A549 (cell line): ENCODE results near the gene SORCS3.

Source experiments
- EP300 ChIP-seq, 2 experiments: fragments of >200 bp; sonication (Bioruptor Twin); formaldehyde crosslinking; IDR thresholded peaks; 2 replicates in 1 of 2; 3 replicates in 1 of 2; pipeline ENCODE4 v1.6.1; 2016 to 2017
- KDM1A ChIP-seq: fragments of 200-600 bp; sonication (generic); IDR thresholded peaks from 2 replicates; pipeline ENCODE4 v1.6.1; 2016; ENCODE audit warnings: low read depth, mild to moderate bottlenecking
- KDM5A ChIP-seq: fragments of 200-600 bp; sonication (generic); IDR thresholded peaks from 2 replicates; pipeline ENCODE4 v1.6.1; 2016; ENCODE audit warnings: antibody characterized with exemption, mild to moderate bottlenecking
- MYC ChIP-seq: IDR thresholded peaks from 2 replicates; pipeline ENCODE4 v1.6.1; 2012; ENCODE audit warnings: mild to moderate bottlenecking, inconsistent platforms, low read length, improper control_type of control experiment, borderline replicate concordance
- POLR2A ChIP-seq: IDR thresholded peaks from 2 replicates; pipeline ENCODE4 v1.6.1; 2012; ENCODE audit warnings: mild to moderate bottlenecking, low read length
- RARB ChIP-seq: fragments of 250-450 bp; sonication (Bioruptor Pico); IDR thresholded peaks from 2 replicates; pipeline ENCODE4 v1.8.0; 2021; ENCODE audit warnings: mild to moderate bottlenecking, moderate library complexity
- RCOR1 ChIP-seq: fragments of 150-350 bp; IDR thresholded peaks from 2 replicates; pipeline ENCODE4 v1.6.1; 2014; ENCODE audit warnings: antibody characterized with exemption, low read length, low read depth
- RNF2 ChIP-seq: fragments of 200-600 bp; sonication (generic); IDR thresholded peaks from 2 replicates; pipeline ENCODE4 v1.6.1; 2016; ENCODE audit warnings: low read depth, mild to moderate bottlenecking, antibody characterized with exemption, moderate library complexity, borderline replicate concordance
- SMC3 ChIP-seq: fragments of >200 bp; sonication (Bioruptor Twin); formaldehyde crosslinking; IDR thresholded peaks from 3 replicates; pipeline ENCODE4 v1.6.1; 2018; ENCODE audit warnings: inconsistent platforms
- ZNF302 ChIP-seq: fragments of 250-450 bp; sonication (Bioruptor Pico); IDR thresholded peaks from 2 replicates; pipeline ENCODE4 v1.9.0; 2021; ENCODE audit warnings: inconsistent platforms, mild to moderate bottlenecking, moderate library complexity
- TF ChIP-seq, protein P1 (sequence below): fragments of >200 bp; sonication (Bioruptor Twin); formaldehyde crosslinking; IDR thresholded peaks from 3 replicates; pipeline ENCODE4 v1.5.1; 2016

DNA sequence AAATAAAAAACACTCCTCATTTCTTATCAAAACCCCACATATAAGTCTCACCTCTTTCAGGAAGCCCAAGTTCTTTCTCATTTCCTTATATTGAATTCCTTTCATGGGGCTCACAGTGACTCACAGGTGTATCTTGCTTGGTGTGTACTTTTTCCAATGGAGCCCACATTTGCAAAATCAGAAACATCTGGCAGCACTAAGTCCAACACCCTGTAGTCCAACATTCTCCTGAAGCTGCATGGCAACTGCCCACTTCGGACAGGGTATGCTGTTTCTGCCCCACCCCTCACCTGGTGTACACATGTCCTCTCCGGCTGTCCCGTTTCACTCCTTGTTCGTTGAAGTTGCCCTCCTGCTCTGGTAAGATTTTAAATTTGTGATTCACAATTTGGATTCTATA, 544.1 kb downstream of the SORCS3 start:
- TF ChIP-seq SMC3 (no peak), ZNF302 (no peak), KDM1A (no peak), RCOR1 (no peak), RARB (CRISPR knock-in tag) (no peak), POLR2A (no peak), KDM5A (no peak), EP300 (IDR thresholded peaks at IDR 0.05) (no peak), RNF2 (no peak), MYC (no peak)
- TF ChIP-seq, protein P1, sequence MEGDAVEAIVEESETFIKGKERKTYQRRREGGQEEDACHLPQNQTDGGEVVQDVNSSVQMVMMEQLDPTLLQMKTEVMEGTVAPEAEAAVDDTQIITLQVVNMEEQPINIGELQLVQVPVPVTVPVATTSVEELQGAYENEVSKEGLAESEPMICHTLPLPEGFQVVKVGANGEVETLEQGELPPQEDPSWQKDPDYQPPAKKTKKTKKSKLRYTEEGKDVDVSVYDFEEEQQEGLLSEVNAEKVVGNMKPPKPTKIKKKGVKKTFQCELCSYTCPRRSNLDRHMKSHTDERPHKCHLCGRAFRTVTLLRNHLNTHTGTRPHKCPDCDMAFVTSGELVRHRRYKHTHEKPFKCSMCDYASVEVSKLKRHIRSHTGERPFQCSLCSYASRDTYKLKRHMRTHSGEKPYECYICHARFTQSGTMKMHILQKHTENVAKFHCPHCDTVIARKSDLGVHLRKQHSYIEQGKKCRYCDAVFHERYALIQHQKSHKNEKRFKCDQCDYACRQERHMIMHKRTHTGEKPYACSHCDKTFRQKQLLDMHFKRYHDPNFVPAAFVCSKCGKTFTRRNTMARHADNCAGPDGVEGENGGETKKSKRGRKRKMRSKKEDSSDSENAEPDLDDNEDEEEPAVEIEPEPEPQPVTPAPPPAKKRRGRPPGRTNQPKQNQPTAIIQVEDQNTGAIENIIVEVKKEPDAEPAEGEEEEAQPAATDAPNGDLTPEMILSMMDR = no peak
